GM10266 (cell line): ENCODE measurements around the gene SDCCAG8.
"Not testable (repeated sequence)": the region's sequence is repeated elsewhere in the genome, so short reads cannot be mapped to it uniquely, and the experiment has no call there.

ENCODE experiments used
- DNase-seq: peaks from one replicate; pipeline ENCODE4 v3.0.0; 2012; ENCODE audit errors: extremely low spot score
- CTCF ChIP-seq: IDR thresholded peaks from 2 replicates; pipeline ENCODE4 v1.5.1; 2012; ENCODE audit warnings: mild to moderate bottlenecking, low read depth; ENCODE audit not compliant: control insufficient read depth, insufficient read depth; ENCODE audit errors: missing control alignments

Gene SDCCAG8

DNA sequence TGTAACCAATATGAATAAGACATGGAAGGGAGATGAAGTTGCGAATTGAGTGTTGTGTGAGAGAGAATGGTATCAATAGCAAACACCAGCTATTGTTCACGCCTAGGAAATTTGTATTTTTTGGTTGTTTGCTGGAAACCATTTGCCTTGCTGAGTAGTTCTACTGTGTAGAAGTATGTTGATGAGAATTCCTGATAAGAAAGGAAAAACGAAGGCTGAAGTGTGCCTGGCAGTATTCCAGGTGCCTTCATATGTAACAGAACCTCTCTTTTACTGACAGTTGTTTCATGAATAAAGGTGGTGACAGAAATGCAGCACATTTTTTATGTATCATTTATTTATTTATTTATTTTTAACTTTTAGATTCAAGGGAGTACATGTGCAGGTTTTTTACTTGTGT lies 79.5 kb downstream of the SDCCAG8 start:
- DNase-seq = no peak
- no peak for TF ChIP-seq CTCF

DNA sequence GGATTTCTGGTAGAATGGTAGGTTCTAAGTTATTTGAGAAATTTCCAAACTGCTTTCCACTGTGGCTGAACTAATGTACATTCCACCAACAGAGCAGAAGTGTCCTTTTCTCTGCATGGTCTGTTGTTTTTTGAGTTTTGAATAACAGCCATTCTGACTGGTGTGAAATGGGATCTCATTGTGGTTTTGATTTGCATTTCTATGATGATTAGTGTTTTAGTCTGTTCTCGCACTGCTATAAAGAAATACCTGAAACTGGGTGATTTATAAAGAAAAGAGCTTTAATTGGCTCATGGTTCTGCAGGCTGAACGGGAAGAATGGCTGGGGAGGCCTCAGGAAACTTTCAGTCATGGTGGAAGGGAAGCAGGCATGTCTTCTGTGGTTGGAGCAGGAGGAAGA lies 80.3 kb downstream of the SDCCAG8 start:
- no peak for TF ChIP-seq CTCF
- no peak for DNase-seq

DNA sequence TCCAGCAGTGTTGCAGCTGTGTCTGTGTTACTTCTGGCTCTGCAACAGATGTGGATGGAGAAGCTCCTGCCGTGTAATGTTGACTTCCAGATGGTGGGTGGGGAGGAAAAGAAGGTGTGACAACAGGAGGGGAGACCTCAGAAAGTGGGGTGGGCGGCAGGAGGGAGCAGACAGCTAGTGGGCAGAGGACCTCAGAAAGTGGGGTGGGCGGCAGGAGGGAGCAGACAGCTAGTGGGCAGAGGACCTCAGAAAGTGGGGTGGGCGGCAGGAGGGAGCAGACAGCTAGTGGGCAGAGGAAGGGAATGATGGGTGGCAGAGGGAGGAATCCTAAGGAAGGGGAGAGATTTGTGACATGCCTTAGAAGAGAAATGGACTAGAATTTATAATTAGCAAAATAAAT lies 83.0 kb downstream of the SDCCAG8 start:
- DNase-seq = not testable (repeated sequence)

GRCh38 chr1:243341074-243341473 lies 85.2 kb downstream of the SDCCAG8 start:
- no peak for TF ChIP-seq CTCF
- DNase-seq = no peak

DNA sequence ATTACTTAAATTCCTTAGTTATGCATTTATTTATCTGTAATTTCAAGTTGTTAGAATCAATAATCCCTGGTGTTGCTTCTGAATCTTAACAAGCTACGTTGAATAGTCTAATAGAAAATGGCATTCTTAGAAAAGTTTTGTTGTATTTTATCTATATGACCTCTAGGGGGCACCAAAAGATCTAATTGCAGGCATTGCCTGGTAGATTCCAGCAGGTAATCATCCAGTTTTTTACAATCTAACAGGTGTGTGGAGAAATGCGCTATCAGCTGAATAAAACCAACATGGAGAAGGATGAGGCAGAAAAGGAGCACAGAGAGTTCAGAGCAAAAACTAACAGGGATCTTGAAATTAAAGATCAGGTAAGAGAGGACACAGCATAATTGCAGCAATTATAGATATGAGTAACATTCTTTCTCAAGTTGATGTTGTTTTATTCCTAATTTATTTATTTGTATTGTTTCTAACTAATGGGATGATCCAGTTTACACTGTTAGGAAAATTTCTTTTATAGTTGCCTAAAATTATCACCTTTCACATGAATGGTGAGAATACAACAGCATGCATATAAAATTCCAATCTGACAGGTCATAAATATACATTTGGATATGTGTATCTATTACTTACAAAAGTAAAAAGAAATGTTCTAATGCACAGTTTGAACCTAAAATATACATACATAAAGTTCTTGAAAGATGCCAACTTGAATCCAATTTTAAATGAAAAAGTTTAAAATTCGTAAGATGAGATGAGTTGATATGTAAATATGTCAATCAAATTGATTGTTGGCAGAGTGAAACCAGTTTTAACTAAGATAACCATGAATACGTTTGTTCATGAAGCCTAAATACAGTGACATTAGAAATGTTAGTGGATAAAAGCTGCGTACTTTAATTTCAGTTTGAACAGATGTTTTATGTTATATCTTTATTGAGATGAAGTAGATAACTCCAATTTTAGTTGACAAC lies 88.4 kb downstream of the SDCCAG8 start:
- DNase-seq = peak; percentile 37
- TF ChIP-seq CTCF = peak; percentile 32

- TF ChIP-seq CTCF = peak; percentile 37
- no peak for DNase-seq
Measured at GRCh38 chr1:243345205-243345604, 89.4 kb downstream of the SDCCAG8 start.

DNA sequence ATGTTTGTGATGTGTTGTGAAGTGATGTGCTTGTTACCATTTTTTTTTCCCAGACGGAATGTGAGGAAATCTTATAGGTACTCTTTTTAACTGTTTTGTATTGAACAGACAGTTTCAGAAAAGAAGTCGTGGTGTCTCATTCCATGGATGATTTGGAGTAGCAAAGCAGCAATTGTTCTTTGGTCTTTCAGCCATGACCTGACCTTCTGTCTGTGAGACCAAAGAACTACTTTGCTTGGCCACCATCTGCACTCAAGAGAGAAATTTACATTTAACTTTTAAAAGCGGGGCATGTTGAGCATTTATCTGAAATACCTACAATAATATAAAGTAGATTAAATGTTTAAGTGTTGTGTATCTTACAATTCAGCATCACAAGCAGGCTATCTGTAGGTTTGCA lies 90.2 kb downstream of the SDCCAG8 start:
- no peak for TF ChIP-seq CTCF
- DNase-seq = no peak
